GM18511 (cell line): ENCODE measurements around the gene CBX7.
"Not testable (repeated sequence)": the region's sequence is repeated elsewhere in the genome, so short reads cannot be mapped to it uniquely, and the experiment has no call there.

Source experiments
- ATAC-seq: cut with Tn5 transposase; IDR thresholded peaks from one replicate; pipeline ENCODE4 v1.9.1; 2021; ENCODE audit warnings: mild to moderate bottlenecking, moderate library complexity; ENCODE audit not compliant: unreplicated experiment

Gene CBX7

DNA sequence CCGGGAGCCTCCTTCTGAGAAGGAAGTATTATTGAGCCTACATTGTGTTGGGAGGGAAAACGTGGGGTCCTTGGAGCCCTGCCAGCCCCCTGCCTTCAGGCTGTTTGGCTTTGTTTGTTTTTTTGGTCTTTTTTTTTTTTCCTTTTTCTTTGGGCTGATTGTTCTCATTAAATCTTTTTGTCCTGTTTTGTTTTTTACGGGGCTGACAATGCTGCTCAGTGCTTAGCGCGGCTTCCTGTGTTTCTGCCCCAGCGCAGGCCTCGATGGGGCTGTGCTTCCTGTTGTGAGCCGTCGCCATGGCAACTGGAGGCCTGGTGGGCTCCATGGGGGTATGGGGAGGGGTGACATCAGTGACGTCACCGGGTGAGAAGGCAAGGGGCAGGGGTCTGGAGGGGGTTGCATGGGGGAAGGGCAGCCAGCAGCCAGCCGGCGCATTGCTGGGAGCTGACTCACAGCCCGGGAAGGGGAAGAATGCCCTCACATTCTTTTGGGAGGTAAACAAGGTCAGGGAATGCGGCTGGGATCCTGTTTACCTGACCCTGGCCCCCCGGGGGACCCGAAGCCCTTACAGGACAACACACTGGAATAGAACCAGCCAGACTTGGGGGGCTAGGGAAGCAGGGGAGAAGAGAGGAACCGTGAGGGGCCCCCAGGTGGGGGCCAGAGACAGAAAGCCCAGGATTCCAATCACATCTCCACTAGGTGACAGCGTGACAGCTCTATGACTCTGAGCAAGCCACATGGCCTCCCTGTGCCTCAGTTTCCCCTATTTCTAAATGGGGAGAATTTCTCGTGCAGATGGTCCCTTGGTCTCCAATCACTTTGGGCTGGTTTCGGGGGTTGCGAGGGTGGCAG lies 22.2 kb upstream of the CBX7 start:
- no peak for ATAC-seq

DNA sequence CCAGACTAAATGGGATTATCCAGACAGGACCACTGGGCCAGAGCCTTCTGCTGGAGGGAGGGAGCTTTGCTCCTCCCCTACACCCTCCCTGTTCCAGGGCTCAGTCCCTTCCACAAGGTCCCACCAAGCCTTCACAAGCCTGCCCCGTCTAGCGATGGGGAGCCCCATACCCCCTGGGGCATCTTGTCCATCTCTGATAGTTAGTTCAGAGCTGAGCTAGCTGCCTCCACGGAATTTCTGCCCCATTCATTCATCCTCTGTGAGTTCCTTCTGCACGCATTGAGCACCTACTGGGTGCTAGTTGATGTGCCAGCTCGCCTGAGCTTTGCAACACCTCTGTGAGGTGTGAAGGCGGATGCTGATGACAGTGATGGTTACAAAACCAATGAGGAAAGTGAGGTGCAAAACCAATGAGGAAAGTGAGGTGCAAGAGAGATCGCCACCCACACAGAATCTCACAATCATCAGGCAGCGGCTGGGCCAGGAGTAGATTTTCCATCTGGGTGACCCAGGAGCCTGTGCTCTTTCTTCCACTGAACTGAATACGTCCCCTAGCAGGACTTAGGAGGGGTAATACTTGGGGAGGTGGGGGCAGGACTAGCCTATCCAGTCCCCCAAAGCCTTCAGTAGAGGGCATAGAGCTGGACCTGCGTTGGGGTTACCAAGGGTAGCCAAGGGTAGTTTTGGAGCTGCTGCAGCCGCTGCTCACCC lies 21.5 kb upstream of the CBX7 start:
- no peak for ATAC-seq

- ATAC-seq = no peak
These were observed 20.7 kb upstream of the CBX7 start for GRCh38 chr22:39173050-39173706.

DNA sequence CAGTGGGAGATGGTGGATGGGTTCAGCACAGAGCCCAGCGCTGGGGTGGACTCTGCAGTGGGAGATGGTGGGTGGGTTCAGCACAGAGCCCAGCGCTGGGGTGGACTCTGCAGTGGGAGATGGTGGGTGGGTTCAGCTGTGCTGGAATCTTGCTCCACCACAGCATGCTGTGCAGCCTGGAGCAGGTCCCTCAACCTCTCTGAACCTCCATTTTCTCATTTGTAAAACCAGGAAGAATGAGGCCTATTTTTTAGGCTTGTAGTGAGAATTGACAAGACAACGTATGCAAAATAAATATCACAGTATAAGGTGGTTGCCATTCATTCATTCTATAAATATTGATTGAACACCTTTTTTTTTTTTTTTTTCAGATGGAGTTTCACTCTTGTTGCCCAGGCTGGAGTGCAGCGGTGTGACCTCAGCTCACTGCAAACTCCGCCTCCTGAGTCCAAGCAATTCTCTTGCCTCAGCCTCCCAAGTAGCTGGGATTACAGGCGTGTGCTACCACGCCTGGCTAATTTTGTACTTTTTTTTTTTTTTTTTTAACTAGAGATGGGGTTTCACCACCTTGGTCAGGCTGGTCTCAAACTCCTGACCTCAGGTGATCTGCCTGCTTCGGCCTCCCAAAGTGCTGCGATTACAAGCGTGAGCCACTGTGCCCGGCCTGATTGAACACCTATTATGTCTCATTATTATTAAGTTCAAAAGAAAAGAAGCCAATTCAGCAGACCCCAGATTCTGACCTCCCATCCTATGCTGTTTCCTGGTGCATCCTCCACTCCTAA lies 20.0 kb upstream of the CBX7 start:
- ATAC-seq = not testable (repeated sequence)

DNA sequence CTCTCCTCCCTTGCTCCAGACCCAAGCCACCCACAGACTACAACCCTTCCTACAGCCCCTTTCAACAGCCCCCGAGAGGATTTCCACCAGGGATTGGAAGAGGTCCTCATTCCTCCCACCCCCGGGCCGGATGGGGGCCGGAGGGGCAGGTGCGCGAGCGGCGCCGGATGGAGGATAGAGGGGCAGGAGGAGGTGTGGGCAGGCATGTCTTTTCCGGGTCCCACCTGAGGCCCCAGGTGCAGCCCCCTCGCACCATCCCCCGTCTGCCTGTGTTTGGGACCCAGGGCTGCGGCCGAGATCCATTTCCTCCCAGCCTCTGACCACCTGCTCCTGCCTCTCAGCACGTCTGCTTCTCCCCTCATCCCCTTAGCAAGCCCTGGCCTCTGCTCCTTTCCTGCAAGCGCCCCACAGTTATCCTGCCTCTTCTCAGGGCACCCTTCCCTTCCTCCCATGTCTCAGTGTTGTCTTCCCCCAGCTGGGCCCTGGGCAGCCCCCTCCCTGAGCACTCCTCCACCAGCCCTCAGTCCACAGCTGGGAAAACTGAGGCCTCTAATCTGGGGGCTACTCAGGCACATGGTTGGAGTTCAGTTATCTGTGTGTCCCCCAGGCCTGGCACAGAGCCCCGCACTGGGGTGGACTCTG lies 19.3 kb upstream of the CBX7 start:
- no peak for ATAC-seq

- ATAC-seq = peak; percentile 67
These were observed 18.5 kb upstream of the CBX7 start for GRCh38 chr22:39170825-39171622.

- no peak for ATAC-seq
These were observed 17.5 kb upstream of the CBX7 start for GRCh38 chr22:39169797-39170466.

DNA sequence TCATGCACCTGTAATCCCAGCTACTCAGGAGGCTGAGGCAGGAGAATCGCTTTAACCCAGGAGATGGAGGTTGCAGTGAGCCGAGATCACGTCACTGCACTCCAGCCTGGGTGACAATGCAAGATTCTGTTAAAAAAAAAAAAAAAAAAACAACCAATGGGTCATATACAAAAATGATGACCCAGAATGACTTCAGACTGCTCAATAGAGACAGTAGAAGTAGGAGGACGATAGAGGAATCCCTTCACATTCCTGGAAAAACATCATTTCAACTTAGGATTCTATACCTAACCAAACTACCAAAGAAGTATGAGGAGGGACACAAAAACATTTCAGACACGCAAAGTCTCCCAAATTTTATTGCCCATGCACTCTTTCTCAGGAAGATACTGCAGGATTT lies 14.1 kb upstream of the CBX7 start:
- ATAC-seq = no peak

DNA sequence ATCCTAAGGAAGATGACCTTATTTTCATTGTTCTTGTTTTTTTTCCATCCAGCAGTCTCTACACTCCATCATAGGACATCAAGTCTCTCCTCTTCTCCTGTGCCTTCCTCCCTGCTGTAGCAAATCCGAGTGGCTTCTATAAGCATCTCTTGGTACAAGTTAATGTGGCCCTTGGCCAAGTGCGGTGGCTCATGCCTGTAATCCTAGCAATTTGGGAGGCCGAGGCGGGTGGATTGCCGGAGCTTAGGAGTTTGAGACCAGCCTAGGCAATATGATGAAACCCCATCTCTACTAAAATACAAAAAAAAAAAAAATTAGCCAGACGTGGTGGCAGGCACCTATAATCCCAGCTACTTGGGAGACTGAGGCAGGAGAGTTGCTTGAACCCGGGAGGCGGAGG lies 3.6 kb upstream of the CBX7 start:
- not testable (repeated sequence) for ATAC-seq

GRCh38 chr22:39155421-39155820 lies 2.9 kb upstream of the CBX7 start:
- no peak for ATAC-seq

GRCh38 chr22:39153220-39153717 lies 789 bp upstream of the CBX7 start:
- ATAC-seq = peak; percentile 13

DNA sequence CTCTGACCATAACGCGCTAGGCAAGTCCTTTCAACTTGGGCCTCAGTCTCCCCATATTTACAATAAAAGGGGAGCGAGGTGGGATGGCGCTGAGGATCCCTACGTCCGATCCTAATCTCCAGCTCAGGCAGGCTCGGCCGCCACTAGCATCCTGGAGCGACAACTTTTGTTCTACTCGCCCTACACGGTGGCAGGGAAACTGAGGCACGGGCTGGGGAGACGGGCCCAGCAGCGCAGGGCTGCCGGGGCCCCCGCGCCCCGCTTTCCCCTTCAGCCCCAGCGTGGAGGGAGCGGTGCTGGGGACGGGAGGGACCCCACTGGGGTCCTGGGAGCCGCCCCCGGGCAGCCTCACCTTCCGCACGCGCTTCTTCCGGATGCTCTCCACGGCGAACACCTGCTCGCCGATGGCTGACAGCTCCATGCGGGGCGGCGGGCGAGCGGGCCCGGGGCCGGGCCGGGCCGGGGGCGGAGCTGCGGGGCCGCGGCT lies 413 bp downstream of the CBX7 start:
- ATAC-seq = no peak

DNA sequence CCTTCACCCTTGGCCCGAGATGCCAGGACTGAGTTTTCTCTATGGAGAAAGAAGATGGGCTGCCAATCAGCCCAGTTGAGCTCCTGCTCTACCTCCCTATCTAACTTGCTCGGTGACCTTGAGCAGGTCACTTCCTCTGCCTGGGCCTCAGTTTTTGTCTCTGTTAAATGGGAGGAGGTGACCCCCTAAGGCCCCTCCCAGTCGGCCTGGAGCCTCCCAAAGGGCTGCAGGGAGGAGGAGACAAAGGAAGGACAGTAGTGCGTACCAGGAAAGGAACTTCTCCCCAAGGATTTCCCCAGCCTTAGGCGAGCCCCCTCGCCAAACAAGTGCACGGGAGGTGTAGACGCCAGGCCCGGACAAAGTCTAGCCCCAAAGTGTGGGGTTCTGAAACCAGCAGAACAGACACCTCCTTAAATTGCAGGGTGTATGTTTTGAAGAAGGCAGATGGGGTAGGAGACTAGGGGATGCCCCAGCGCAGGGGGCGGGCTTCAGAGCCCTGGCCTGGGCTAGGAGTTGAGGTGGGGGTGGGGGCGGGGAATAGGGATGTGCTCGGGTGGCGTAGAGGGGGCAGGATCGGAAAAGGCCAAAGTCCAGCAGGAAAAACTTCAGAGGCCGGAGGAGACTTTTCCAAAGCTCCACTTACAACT lies 1.0 kb downstream of the CBX7 start:
- ATAC-seq = no peak

GRCh38 chr22:39150848-39151215 lies 1.6 kb downstream of the CBX7 start:
- no peak for ATAC-seq

GRCh38 chr22:39149915-39150847 lies 2.3 kb downstream of the CBX7 start:
- no peak for ATAC-seq

DNA sequence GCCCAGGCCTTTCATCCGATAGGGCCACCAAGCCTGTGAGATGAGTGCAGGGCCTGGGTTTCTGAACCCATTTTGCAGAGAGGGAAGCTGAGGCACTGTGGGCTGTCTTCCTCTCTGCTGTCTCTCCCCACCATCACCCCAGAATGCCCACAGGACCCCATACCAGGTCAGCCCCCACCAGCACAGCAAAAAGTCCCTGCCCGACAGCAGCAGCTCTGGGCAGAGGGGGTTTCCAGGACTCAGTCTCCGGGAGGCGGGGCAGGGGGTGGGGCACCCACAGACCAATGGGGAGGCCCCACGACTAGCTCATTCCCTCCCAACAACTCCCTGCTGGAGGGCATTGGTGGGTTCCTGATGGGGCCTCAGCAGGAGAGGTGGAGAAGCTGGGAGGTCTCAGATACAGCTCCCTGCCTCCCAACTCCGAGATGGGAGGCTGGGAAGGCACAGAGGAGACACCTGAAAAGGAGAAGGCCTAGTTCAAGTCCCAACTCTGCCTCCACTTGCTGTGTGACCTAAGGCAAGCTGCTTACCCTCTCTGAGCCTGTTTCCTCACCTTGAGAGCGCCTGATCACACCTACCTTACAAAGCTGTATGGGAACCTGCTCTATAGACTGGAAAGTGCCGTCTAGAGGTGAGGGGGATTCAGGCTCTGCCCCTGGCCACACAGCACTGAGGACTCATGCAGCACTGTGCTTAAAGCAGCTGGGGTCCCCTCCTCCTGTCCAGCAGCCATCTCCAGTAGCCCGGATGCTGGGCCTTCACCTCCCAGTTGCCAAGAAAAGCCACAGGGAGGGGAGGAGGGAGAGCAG lies 3.5 kb downstream of the CBX7 start:
- no peak for ATAC-seq
